ENCODE data around the gene POLR1A.

Gene POLR1A

DNA sequence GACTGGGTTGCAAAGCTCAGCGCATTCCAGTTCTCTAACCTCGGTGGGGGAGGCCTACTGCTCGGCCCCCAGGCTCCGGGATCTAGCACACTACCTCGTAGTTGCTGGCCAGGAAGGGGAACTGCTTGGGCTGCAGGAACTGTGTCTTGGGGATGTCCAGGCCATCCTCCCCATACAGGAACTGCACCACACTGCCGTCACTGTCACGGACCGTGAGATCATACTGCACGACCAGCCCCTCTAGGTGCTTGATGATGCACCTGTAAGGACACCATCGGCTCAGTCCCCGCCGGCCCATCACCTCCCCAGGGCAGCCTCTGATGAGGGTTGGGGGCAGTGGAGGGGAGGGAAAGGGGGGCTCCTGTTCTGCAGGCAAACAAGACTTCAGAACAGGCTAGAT, 61.6 kb downstream of the POLR1A start:
- TF ChIP-seq, protein P1, sequence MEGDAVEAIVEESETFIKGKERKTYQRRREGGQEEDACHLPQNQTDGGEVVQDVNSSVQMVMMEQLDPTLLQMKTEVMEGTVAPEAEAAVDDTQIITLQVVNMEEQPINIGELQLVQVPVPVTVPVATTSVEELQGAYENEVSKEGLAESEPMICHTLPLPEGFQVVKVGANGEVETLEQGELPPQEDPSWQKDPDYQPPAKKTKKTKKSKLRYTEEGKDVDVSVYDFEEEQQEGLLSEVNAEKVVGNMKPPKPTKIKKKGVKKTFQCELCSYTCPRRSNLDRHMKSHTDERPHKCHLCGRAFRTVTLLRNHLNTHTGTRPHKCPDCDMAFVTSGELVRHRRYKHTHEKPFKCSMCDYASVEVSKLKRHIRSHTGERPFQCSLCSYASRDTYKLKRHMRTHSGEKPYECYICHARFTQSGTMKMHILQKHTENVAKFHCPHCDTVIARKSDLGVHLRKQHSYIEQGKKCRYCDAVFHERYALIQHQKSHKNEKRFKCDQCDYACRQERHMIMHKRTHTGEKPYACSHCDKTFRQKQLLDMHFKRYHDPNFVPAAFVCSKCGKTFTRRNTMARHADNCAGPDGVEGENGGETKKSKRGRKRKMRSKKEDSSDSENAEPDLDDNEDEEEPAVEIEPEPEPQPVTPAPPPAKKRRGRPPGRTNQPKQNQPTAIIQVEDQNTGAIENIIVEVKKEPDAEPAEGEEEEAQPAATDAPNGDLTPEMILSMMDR (IDR thresholded peaks at IDR 0.05; ENCODE audit: low read depth, low read length, missing control alignments), result no peak
- in situ Hi-C loops (cut with HindIII; ENCODE audit: low sequenced_read_pairs), result no loop called here
- no peak for DNase-seq (ENCODE audit: low read depth)
- no peak overlapping the region for H3K4me3 ChIP-seq (ENCODE audit: low read depth, low read length)

- in situ Hi-C loops (cut with HindIII; ENCODE audit: low sequenced_read_pairs), result no loop called here
- DNase-seq (ENCODE audit: low read depth), result no peak
- TF ChIP-seq, protein P1 (IDR thresholded peaks at IDR 0.05; ENCODE audit: low read depth, low read length, missing control alignments), result no peak
- H3K4me3 ChIP-seq (ENCODE audit: low read depth, low read length), result no peak overlapping the region
These were observed 63.2 kb downstream of the POLR1A start for GRCh38 chr2:86042256-86043168.

GRCh38 chr2:86039963-86040655, 65.6 kb downstream of the POLR1A start:
- no peak for DNase-seq (ENCODE audit: low read depth)
- no peak overlapping the region for H3K4me3 ChIP-seq (ENCODE audit: low read depth, low read length)
- in situ Hi-C loops (cut with HindIII; ENCODE audit: low sequenced_read_pairs), result no loop called here
- TF ChIP-seq, protein P1 (IDR thresholded peaks at IDR 0.05; ENCODE audit: low read depth, low read length, missing control alignments), result no peak

GRCh38 chr2:86039178-86039962, 66.3 kb downstream of the POLR1A start:
- DNase-seq (ENCODE audit: low read depth), result no peak
- TF ChIP-seq, protein P1 (IDR thresholded peaks at IDR 0.05; ENCODE audit: low read depth, low read length, missing control alignments), result no peak
- in situ Hi-C loops (cut with HindIII; ENCODE audit: low sequenced_read_pairs), result no loop called here
- no peak overlapping the region for H3K4me3 ChIP-seq (ENCODE audit: low read depth, low read length)

DNA sequence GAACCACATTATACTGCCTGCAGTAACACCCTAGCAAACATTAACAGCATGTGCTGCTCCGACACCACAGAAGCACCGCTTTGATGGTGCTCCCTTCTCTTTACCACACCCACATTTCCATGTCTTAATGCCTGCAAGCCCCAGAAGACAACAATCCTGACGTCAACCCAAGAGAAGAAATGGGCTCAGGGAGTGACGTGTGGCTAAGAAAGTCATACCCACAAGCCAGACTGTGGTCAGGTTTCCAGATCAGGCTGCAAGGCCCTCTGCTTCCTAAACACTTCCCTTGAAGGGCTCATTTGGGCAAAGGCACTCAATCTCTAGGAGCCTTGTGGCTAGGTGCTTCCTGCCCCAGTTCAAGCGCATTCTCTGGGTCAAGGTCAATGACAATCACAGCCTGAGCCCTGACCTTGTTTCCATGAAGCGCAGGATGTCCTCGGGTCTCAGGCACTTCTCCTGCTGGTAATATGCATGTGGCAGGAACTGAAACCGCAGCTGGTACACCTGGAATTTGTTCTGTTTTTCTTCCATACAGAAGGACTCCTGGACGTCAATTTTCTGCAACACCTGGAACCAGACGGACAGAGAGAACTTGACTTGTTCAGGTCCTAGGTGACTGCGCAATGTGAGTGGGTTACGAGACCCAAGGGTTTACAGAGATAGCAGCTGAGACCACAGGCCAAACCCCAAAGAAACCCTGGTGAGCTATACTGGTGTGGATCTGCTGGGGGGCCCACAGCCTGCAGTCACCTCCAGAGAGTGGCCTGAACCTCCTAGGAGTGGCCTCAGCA, 67.2 kb downstream of the POLR1A start:
- in situ Hi-C loops (cut with HindIII; ENCODE audit: low sequenced_read_pairs), result no loop called here
- DNase-seq (ENCODE audit: low read depth), result no peak
- no peak overlapping the region for H3K4me3 ChIP-seq (ENCODE audit: low read depth, low read length)
- TF ChIP-seq, protein P1 (IDR thresholded peaks at IDR 0.05; ENCODE audit: low read depth, low read length, missing control alignments), result no peak
